HCT116 (cell line): ENCODE measurements around the gene NEDD4.

Experiments used
- CTCF ChIP-seq, 3 experiments: fragments of 200-600 bp in 1 of 3; sonication (generic) in 1 of 3; IDR thresholded peaks in 2 of 3; conservative IDR thresholded peaks in 1 of 3; 2 replicates each; pipeline ENCODE4 v1.5.1; 2012 to 2017; ENCODE audit warnings: low read depth in 2 of 3, low read length in 2 of 3, antibody characterized with exemption in 1 of 3, borderline replicate concordance in 1 of 3, control low read depth in 1 of 3, mild to moderate bottlenecking in 1 of 3, mixed read lengths in 1 of 3, mixed run types in 1 of 3, moderate library complexity in 1 of 3; ENCODE audit not compliant: insufficient read depth in 1 of 3
- POLR2AphosphoS5 ChIP-seq: IDR thresholded peaks from 2 replicates; pipeline ENCODE4 v1.6.1; 2011; ENCODE audit warnings: mild to moderate bottlenecking, low read depth, low read length, moderate library complexity
- ZFX ChIP-seq: fragments of 450-650 bp; IDR thresholded peaks from 2 replicates; pipeline ENCODE4 v1.6.1; 2017

- TF ChIP-seq POLR2AphosphoS5 (no peak), ZFX (no peak), CTCF (IDR thresholded peaks at IDR 0.05 in 2 of 3, conservative IDR thresholded peaks at IDR 0.05 in 1 of 3; ENCODE audit: borderline replicate concordance in 1 of 3, insufficient read depth in 1 of 3, low read depth in 2 of 3, low read length in 2 of 3) (0 out of 6 replicates have a peak, but pooled peaks of 1 of the 3 experiments have one; percentile 5)
Observed at GRCh38 chr15:55990998-55991397, 2.4 kb downstream of the NEDD4 start.
